KOPT-K1 (cell line): Measurements from ENCODE around the gene MICALL2.

Source experiments
- H3K27ac ChIP-seq: fragments of 200-600 bp; sonication (generic); 2 replicates; pipeline ENCODE4 v1.5.1; 2016; ENCODE audit warnings: antibody characterized with exemption, mild to moderate bottlenecking, low read depth, low read length; ENCODE audit not compliant: poor library complexity, severe bottlenecking
- H3K36me3 ChIP-seq: fragments of 200-600 bp; sonication (generic); 2 replicates; pipeline ENCODE4 v1.5.1; 2017; ENCODE audit warnings: antibody characterized with exemption, mild to moderate bottlenecking, low read length, moderate library complexity; ENCODE audit not compliant: insufficient read depth
- H3K9me3 ChIP-seq: fragments of 200-600 bp; sonication (generic); 2 replicates; pipeline ENCODE4 v1.5.1; 2017; ENCODE audit warnings: antibody characterized with exemption, low read length, mild to moderate bottlenecking; ENCODE audit not compliant: insufficient read depth, poor library complexity, severe bottlenecking

The MICALL2 gene

GRCh38 chr7:1385086-1385808, 74.0 kb downstream of the MICALL2 start:
- no peak overlapping the region for H3K27ac ChIP-seq
- no peaks in the 10 kb centered on the region for H3K9me3 ChIP-seq
- H3K36me3 ChIP-seq: no peaks in the 10 kb centered on the region
